GM13977 (cell line): ENCODE results near the gene KCNK1.
"Not testable (repeated sequence)": the region's sequence is repeated elsewhere in the genome, so short reads cannot be mapped to it uniquely, and the experiment has no call there.

Source experiments
- DNase-seq: peaks from one replicate; pipeline ENCODE4 v3.0.0; 2012; ENCODE audit warnings: low spot score
- CTCF ChIP-seq: IDR thresholded peaks from 2 replicates; pipeline ENCODE4 v1.5.1; 2012; ENCODE audit warnings: mild to moderate bottlenecking, control low read depth; ENCODE audit not compliant: insufficient read depth; ENCODE audit errors: extremely low read depth, missing control alignments
- in situ Hi-C: fragments of 300-500 bp; cut with MboI; formaldehyde crosslinking; loops from one replicate; pipeline ENCODE4 v1.12.0; 2022; ENCODE audit warnings: low sequenced_read_pairs, low pct_unique_long_range_greater_than_20kb, mixed read lengths, inconsistent platforms; ENCODE audit not compliant: unreplicated experiment

KCNK1 gene

GRCh38 chr1:233614173-233614742 lies 352 bp downstream of the KCNK1 start:
- in situ Hi-C loops = no loop called here

DNA sequence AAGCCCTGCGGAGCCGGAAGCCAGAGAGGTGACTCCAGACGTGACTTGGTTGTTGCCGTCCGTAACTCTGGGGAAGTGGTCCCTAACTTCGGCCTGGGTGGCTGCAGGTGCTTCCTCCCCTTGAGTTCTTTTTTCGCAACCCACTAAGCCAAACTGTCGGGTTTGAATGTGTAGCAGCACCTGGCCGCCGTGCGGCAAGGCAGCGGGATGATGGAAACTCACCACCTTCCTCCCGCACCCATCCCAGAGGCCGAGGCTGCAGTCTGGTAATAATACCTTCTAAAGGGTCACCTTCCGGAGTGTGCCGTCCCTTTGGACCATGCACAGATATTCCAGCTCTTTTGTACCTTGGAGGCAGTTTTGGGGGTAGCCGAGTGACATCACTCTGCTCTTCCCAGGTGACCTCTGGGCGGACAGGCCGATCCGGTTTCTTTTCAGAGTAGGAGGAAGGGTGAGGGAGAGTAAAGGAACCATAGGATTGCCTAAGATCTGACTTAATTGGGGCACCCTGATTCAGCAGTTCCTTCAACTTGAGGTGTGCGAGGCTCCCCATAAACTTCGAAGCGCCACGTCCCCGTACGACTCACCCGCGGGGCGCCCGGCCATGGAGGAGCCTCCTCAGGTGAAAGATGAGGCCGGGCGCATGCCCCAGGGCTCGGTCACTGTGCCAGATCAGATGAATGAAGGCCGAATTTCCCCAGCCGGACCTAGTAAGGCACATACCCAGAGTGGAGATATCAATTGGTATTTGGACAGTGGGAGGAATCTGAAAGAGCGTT lies 1.0 kb downstream of the KCNK1 start:
- peak; percentile 50 for DNase-seq
- in situ Hi-C loops = no loop called here
- TF ChIP-seq CTCF = no peak

More at GRCh38 chr1:233614173-233614742, 352 bp downstream of the KCNK1 start:
- TF ChIP-seq CTCF = no peak
- peak; percentile 78 for DNase-seq

- no peak for TF ChIP-seq CTCF
- no peak for DNase-seq
- in situ Hi-C loops = no loop called here
Measured at GRCh38 chr1:233615571-233615970, 1.7 kb downstream of the KCNK1 start.

GRCh38 chr1:233617025-233617424 lies 3.1 kb downstream of the KCNK1 start:
- no peak for TF ChIP-seq CTCF
- no peak for DNase-seq
- in situ Hi-C loops = no loop called here

GRCh38 chr1:233619414-233619813 lies 5.5 kb downstream of the KCNK1 start:
- DNase-seq, in situ Hi-C loops: not testable (repeated sequence)

DNA sequence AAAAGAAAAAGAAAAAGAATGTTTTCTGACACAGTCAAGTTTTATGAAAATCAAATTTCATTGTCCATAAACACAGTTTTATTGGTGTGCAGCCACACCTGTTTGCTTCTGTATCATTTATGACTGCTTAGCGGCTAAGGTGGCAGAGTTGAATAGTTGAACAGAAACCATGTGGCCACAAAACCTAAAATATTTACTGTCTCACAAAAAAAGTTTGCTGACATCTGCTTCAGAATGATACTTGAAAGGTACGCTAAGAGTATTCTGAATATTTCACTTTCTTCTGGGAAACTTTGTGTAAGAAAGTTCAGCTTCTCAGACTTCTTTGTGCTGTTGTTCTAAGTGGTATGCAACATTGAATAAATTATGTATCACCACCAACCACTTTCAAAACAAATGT lies 6.2 kb downstream of the KCNK1 start:
- DNase-seq = no peak
- in situ Hi-C loops = loop anchor here (10.0 kb wide), 1 partner anchor 55 kb away; no protein-coding TSS in a partner anchor
- no peak for TF ChIP-seq CTCF

DNA sequence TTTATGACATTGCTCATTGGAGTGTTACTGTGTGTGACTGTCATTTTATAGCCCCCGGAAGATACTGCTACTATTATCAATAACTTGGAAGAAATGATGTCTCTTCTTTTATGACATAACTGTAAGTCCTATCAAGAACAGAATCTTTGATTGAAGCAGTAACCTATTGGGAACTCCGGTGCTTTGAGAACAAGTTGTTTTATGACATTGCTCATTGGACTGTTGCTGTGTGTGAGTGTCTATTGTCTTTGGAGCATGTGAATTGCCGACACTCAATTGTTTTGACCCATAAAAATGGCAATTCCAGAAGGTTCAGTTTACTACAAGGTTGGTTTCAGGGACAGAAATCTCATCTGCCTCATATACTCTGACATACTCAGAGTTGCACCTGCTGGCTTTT lies 8.0 kb downstream of the KCNK1 start:
- no peak for TF ChIP-seq CTCF
- DNase-seq = no peak
- in situ Hi-C loops = loop anchor here (10.0 kb wide), 1 partner anchor 53 kb away; no protein-coding TSS in a partner anchor
